A549 (cell line): ENCODE data around the gene SH3BP5.

Source experiments
- CHD4 ChIP-seq: fragments of 200-600 bp; sonication (generic); IDR thresholded peaks from 2 replicates; pipeline ENCODE4 v1.6.1; 2016; ENCODE audit warnings: antibody characterized with exemption, mild to moderate bottlenecking, borderline replicate concordance
- CTCF ChIP-seq: fragments of >200 bp; sonication (Bioruptor Twin); formaldehyde crosslinking; IDR thresholded peaks from 3 replicates; pipeline ENCODE4 v1.5.1; 2016
- EP300 ChIP-seq, 2 experiments: fragments of >200 bp; sonication (Bioruptor Twin); formaldehyde crosslinking; IDR thresholded peaks; 2 replicates in 1 of 2; 3 replicates in 1 of 2; pipeline ENCODE4 v1.6.1; 2016 to 2017
- JUNB ChIP-seq: fragments of >200 bp; sonication (Bioruptor Twin); formaldehyde crosslinking; IDR thresholded peaks from 2 replicates; pipeline ENCODE4 v1.6.1; 2016
- POLR2A ChIP-seq: IDR thresholded peaks from 2 replicates; pipeline ENCODE4 v1.6.1; 2012; ENCODE audit warnings: mild to moderate bottlenecking, low read length
- RAD21 ChIP-seq, 2 experiments: fragments of >200 bp in 1 of 2; sonication (Bioruptor Twin) in 1 of 2; formaldehyde crosslinking in 1 of 2; IDR thresholded peaks in 1 of 2; conservative IDR thresholded peaks in 1 of 2; 2 replicates in 1 of 2; 3 replicates in 1 of 2; pipeline ENCODE4 v1.6.1; 2012 to 2018; ENCODE audit warnings: inconsistent platforms in 1 of 2
- REST ChIP-seq: fragments of 200-600 bp; sonication (generic); IDR thresholded peaks from 2 replicates; pipeline ENCODE4 v1.6.1; 2016; ENCODE audit warnings: antibody characterized with exemption, mild to moderate bottlenecking, moderate library complexity
- RFX5 ChIP-seq: fragments of 450-650 bp; IDR thresholded peaks from 2 replicates; pipeline ENCODE4 v1.7.1; 2014; ENCODE audit warnings: antibody characterized with exemption, mild to moderate bottlenecking, moderate library complexity
- SMC3 ChIP-seq: fragments of >200 bp; sonication (Bioruptor Twin); formaldehyde crosslinking; IDR thresholded peaks from 3 replicates; pipeline ENCODE4 v1.6.1; 2018; ENCODE audit warnings: inconsistent platforms
- SREBF2 ChIP-seq: fragments of 450-650 bp; IDR thresholded peaks from 2 replicates; pipeline ENCODE4 v1.6.1; 2014; ENCODE audit warnings: mild to moderate bottlenecking, moderate library complexity
- USF2 ChIP-seq: fragments of 450-650 bp; IDR thresholded peaks from 2 replicates; pipeline ENCODE4 v1.6.1; 2014; ENCODE audit warnings: antibody characterized with exemption

- no peak for TF ChIP-seq RFX5
- TF ChIP-seq SMC3: no peak
- TF ChIP-seq CTCF: no peak
- TF ChIP-seq RAD21 (conservative IDR thresholded peaks at IDR 0.05 in 1 of 2, IDR thresholded peaks at IDR 0.05 in 1 of 2): no peak
- TF ChIP-seq POLR2A: no peak
- TF ChIP-seq CHD4: no peak
- no peak for TF ChIP-seq JUNB
- no peak for TF ChIP-seq EP300 (IDR thresholded peaks at IDR 0.05)
- no peak for TF ChIP-seq REST
- TF ChIP-seq SREBF2: no peak
- no peak for TF ChIP-seq USF2
These were observed 19.8 kb downstream of the SH3BP5 start for GRCh38 chr3:15312550-15312949.
